ENCODE results near the gene MAP1LC3A.

GRCh38 chr20:34560141-34560523 is 1.6 kb downstream of the MAP1LC3A start:
- TF ChIP-seq CTCF (IDR thresholded peaks at IDR 0.05) (no peak), POLR2AphosphoS5 (IDR thresholded peaks at IDR 0.05) (no peak), POLR2A (IDR thresholded peaks at IDR 0.05) (no peak)
